DOHH2 (cell line): ENCODE measurements around the gene SEPHS2.

Source experiments
- H3F3A ChIP-seq: fragments of 200-600 bp; sonication (generic), shearing (Covaris generic); 2 replicates; pipeline ENCODE4 v1.6.0; 2016; ENCODE audit warnings: antibody characterized with exemption, mild to moderate bottlenecking; ENCODE audit not compliant: control insufficient read depth, insufficient read depth
- H3K27ac ChIP-seq: fragments of 200-600 bp; sonication (generic); 2 replicates; pipeline ENCODE4 v1.5.1; 2014; ENCODE audit warnings: low read depth, mild to moderate bottlenecking, low read length, moderate library complexity
- H3K27me3 ChIP-seq: fragments of 200-600 bp; sonication (generic); 2 replicates; pipeline ENCODE4 v1.6.1; 2014; ENCODE audit warnings: mild to moderate bottlenecking, low read length, mixed read lengths; ENCODE audit not compliant: control insufficient read depth
- H3K36me3 ChIP-seq: fragments of 200-600 bp; sonication (generic); 2 replicates; pipeline ENCODE4 v1.6.1; 2014; ENCODE audit warnings: mild to moderate bottlenecking, low read length, moderate library complexity, mixed read lengths; ENCODE audit not compliant: control insufficient read depth
- H3K4me1 ChIP-seq: fragments of 200-600 bp; sonication (generic); 2 replicates; pipeline ENCODE4 v1.6.1; 2014; ENCODE audit warnings: mild to moderate bottlenecking, low read length, mixed read lengths; ENCODE audit not compliant: control insufficient read depth
- H3K4me2 ChIP-seq: fragments of 200-600 bp; sonication (generic); 2 replicates; pipeline ENCODE4 v1.6.0; 2014; ENCODE audit warnings: mild to moderate bottlenecking, low read length, moderate library complexity
- H3K4me3 ChIP-seq: fragments of 200-600 bp; sonication (generic); 2 replicates; pipeline ENCODE4 v1.5.1; 2014; ENCODE audit warnings: mild to moderate bottlenecking, low read length, mixed read lengths
- H3K79me2 ChIP-seq: fragments of 200-600 bp; sonication (generic); 2 replicates; pipeline ENCODE4 v1.6.1; 2014; ENCODE audit warnings: mild to moderate bottlenecking, low read length, mixed read lengths; ENCODE audit not compliant: control insufficient read depth
- H3K9me2 ChIP-seq: fragments of 200-600 bp; sonication (generic); replicated peaks from 2 replicates; pipeline ENCODE4 v1.6.1; 2014; ENCODE audit warnings: mild to moderate bottlenecking, low read length, mixed read lengths; ENCODE audit not compliant: control insufficient read depth
- H3K9me3 ChIP-seq: fragments of 200-600 bp; sonication (generic); 2 replicates; pipeline ENCODE4 v1.6.1; 2014; ENCODE audit warnings: antibody characterized with exemption, low read length, mixed read lengths; ENCODE audit not compliant: control insufficient read depth, insufficient read depth
- H4K20me1 ChIP-seq: fragments of 200-600 bp; sonication (generic); 2 replicates; pipeline ENCODE4 v1.6.0; 2014; ENCODE audit warnings: low read depth, mild to moderate bottlenecking, antibody characterized with exemption, low read length, moderate library complexity; ENCODE audit not compliant: control insufficient read depth, insufficient read depth
- EZH2phosphoT487 ChIP-seq: fragments of 200-600 bp; sonication (generic); IDR thresholded peaks from 2 replicates; pipeline ENCODE4 v1.6.1; 2017; ENCODE audit warnings: borderline replicate concordance, mild to moderate bottlenecking, antibody characterized with exemption, low read length, moderate library complexity, mixed read lengths
- TF ChIP-seq, protein P1 (sequence below): fragments of 200-600 bp; sonication (generic); IDR thresholded peaks from one replicate; pipeline ENCODE4 v1.5.1; 2014; ENCODE audit warnings: antibody characterized with exemption, mild to moderate bottlenecking, low read depth, low read length; ENCODE audit not compliant: poor library complexity, severe bottlenecking

The SEPHS2 gene

DNA sequence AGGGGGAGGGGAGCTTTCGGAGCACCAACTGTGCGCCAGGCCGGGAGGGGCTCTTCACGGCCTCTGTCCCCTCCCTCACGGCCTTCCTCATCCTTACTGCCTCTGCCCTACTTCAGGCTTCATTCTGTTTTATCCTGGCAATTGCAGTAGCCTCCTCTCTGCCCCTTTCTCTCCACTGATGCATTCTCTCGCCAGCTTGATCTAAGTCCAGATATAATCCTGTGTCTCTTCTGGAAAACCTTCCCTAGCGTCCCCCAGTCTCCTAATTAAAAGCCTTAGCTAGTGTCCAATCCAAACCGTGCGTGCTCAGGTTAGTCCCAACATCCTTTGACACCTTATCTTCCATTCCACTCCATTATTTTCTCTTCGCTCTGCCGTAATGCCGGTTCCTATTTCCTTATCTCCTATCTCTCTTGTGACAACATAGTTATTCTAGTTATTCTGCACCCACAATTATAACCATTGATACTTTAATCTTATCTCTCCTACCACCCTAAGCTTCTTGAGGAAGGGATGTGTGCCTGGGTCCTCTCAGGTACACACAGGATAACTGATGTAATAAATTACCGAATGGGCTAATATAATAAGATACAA is 49.6 kb downstream of the SEPHS2 start:
- H3K9me3 ChIP-seq: no peaks in the 10 kb centered on the region
- H3K36me3 ChIP-seq: peaks cover 31% of the 10 kb centered on the region
- H3K27me3 ChIP-seq: no peaks in the 10 kb centered on the region
- peak overlapping the region; percentile 97 for H3K4me2 ChIP-seq
- no peaks in the 10 kb centered on the region for H3K9me2 ChIP-seq
- no peak for TF ChIP-seq EZH2phosphoT487
- TF ChIP-seq, protein P1, sequence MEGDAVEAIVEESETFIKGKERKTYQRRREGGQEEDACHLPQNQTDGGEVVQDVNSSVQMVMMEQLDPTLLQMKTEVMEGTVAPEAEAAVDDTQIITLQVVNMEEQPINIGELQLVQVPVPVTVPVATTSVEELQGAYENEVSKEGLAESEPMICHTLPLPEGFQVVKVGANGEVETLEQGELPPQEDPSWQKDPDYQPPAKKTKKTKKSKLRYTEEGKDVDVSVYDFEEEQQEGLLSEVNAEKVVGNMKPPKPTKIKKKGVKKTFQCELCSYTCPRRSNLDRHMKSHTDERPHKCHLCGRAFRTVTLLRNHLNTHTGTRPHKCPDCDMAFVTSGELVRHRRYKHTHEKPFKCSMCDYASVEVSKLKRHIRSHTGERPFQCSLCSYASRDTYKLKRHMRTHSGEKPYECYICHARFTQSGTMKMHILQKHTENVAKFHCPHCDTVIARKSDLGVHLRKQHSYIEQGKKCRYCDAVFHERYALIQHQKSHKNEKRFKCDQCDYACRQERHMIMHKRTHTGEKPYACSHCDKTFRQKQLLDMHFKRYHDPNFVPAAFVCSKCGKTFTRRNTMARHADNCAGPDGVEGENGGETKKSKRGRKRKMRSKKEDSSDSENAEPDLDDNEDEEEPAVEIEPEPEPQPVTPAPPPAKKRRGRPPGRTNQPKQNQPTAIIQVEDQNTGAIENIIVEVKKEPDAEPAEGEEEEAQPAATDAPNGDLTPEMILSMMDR: no peak
- H3K79me2 ChIP-seq: peaks cover 28% of the 10 kb centered on the region
- H3K4me3 ChIP-seq: peak overlapping the region; percentile 99
- H3K27ac ChIP-seq: peak overlapping the region; percentile 49; the same call in 1 of the 2 replicates
- H3F3A ChIP-seq: peaks cover 4% of the 10 kb centered on the region
- H4K20me1 ChIP-seq: peaks cover 3% of the 10 kb centered on the region; the same call in 1 of the 2 replicates
- peaks cover 40% of the 10 kb centered on the region for H3K4me1 ChIP-seq

DNA sequence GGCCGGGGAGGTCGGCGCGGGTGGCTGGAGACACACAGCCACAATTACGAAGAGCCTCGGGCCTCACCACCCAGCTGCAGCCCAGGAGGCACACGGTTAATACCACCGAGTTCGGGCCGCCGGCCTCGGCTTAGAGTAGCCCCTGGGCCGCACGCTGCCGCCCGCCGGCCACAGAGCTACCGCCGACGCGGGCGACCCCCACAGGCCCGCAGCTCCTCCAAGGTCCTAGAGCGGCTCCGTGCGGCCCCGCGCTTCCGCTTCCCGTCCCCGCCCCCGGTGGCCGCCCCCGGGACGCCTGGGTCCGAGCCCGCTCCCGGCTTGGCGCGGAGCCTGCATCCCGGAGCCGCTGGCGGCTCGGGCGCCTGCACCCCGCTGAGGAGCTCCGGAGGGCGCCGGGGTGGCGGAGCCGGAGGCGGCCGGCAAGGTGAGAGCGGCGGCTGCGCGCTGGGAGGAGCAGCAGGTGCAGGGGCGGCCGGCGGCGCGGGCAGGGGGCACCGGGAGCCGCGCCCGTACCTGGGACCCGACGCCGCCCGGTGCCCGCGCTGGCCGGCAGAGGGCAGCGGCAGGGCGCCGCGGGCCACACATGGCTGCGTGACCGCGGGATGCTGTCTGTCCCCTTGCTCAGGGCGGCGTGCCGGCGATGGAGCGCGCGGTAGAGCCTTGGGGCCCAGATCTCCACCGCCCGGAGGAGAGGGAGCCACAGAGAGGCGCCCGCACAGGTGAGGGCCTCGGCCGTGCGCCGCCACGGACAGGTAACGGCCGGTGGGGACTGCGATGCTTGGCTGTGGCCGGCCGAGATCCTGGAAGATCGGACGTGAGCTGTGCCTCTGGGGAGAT is 50.3 kb downstream of the SEPHS2 start, which contains the start of gene ZNF48:
ZNF48 (plus strand) TSS at position 266 of the 837 bp plus-strand sequence; CDS start at position 641, 375 bp downstream.
- Histone ChIP-seq H3K4me3 (peak within 1 kb of the TSS; percentile 99), H3K4me1 (peaks cover 38% of the 10 kb centered on the region), H3K9me2 (no peaks in the 10 kb centered on the region), H3K79me2 (peaks cover 28% of the 10 kb centered on the region), H3K9me3 (no peaks in the 10 kb centered on the region), H3K36me3 (peaks cover 31% of the 10 kb centered on the region), H3K27me3 (no peaks in the 10 kb centered on the region), H3K4me2 (peak within 1 kb of the TSS; percentile 97), H3F3A (peaks cover 4% of the 10 kb centered on the region), H4K20me1 (peaks cover 3% of the 10 kb centered on the region; the same call in 1 of the 2 replicates), H3K27ac (peak within 1 kb of the TSS; percentile 49)
- TF ChIP-seq, protein P1: peak; percentile 10
- no peak for TF ChIP-seq EZH2phosphoT487

DNA sequence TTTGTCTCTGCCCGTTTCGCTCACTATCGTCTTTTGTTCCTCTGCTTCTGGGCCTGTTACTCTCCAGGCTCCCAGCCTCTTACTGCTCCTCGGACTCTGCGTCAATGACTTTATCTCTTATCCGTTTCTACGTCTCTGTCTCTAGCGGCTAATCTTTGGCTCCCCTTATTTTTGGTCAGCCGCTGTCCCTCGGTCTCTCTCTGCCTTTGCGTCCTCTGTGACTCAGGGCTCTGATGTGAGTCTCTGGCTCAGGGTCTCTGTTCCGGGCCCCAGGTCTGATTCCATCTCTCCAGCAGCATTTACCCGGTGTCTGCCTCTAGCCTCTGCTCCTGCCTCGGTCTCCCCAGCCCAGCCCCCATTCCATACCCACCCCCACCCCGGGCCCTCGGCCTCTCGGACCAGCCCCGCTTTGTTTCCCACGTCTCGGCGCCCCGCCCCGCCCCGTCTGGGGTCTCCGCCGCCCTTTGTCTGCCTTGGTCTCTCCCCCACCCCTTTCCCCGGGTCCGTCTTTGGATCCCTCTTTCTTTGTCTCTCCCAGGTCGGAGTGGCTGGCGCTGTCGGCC is 51.0 kb downstream of the SEPHS2 start:
- H3K36me3 ChIP-seq: peaks cover 30% of the 10 kb centered on the region
- peaks cover 37% of the 10 kb centered on the region for H3K4me1 ChIP-seq
- peak overlapping the region; percentile 97 for H3K4me2 ChIP-seq
- peak overlapping the region; percentile 99 for H3K4me3 ChIP-seq
- peaks cover 3% of the 10 kb centered on the region; the same call in 1 of the 2 replicates for H4K20me1 ChIP-seq
- no peak for TF ChIP-seq EZH2phosphoT487
- H3K27me3 ChIP-seq: no peaks in the 10 kb centered on the region
- peaks cover 28% of the 10 kb centered on the region for H3K79me2 ChIP-seq
- no peaks in the 10 kb centered on the region for H3K9me3 ChIP-seq
- H3K9me2 ChIP-seq: no peaks in the 10 kb centered on the region
- peak overlapping the region; percentile 45 for H3K27ac ChIP-seq
- peaks cover 5% of the 10 kb centered on the region for H3F3A ChIP-seq
